ENCODE measurements around the gene TSLP. TPM values are rescaled to one million over a fixed set of nuclear protein-coding genes. Genes with fewer than 3 reads are reported as not detected.
A peak's percentile ranks its signal among the peaks of the same experiment; 100 is the strongest.

The TSLP gene
- 0.59 TPM for total RNA-seq

- DNase-seq, result no peak
Measured at GRCh38 chr5:111071413-111071812, at the start of gene TSLP. TSS of gene TSLP (plus strand) at chr5:111071713. CDS start at chr5:111071891, 178 bp downstream.

DNA sequence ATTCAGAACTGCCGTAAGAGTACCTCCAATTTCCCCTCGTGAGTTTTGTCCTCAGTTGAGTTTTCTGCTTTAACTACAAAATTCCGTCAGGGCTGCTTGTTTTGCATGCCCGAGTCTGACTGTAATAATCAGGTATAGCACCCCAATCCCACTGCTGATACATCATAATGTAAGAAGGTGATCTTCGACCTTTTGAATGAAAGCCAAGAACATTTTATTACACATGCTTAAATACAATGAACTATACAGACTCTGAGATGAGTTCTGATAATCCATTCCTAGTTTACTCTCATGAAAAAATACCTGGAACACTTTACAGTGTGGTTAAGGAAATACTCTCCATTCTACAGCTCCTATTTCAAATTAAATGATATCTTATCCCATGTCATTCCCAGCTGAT, 49.2 kb upstream of the TSLP start:
- no peak for DNase-seq

GRCh38 chr5:111028865-111029264, 42.6 kb upstream of the TSLP start:
- no peak for DNase-seq

- no peak for DNase-seq
Measured at GRCh38 chr5:111043712-111044506, 27.6 kb upstream of the TSLP start.

- DNase-seq, result no peak
Measured at GRCh38 chr5:111058064-111058463, 13.4 kb upstream of the TSLP start.

DNA sequence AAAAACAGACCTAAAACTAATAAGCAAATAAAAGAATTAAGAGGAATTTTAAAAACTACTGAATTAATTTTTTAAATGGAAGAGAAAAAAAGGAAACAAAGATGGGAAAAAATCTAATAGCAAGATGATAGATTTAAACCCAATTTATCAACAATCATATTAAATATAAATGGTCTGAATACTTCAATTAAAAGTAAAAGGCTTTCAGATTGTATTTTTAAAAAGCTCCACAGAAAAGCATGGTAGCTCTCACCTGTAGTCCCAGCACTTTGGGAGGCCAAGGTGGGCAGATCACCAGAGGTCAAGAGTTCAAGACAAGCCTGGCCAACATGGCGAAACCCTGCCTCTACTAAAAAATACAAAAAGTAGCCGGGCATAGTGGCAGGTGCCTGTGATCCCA, 11.3 kb upstream of the TSLP start:
- DNase-seq, result no peak

- no peak for DNase-seq
Measured at GRCh38 chr5:111061618-111062017, 9.9 kb upstream of the TSLP start.

GRCh38 chr5:111063709-111064322, 7.7 kb upstream of the TSLP start:
- no peak for DNase-seq

DNA sequence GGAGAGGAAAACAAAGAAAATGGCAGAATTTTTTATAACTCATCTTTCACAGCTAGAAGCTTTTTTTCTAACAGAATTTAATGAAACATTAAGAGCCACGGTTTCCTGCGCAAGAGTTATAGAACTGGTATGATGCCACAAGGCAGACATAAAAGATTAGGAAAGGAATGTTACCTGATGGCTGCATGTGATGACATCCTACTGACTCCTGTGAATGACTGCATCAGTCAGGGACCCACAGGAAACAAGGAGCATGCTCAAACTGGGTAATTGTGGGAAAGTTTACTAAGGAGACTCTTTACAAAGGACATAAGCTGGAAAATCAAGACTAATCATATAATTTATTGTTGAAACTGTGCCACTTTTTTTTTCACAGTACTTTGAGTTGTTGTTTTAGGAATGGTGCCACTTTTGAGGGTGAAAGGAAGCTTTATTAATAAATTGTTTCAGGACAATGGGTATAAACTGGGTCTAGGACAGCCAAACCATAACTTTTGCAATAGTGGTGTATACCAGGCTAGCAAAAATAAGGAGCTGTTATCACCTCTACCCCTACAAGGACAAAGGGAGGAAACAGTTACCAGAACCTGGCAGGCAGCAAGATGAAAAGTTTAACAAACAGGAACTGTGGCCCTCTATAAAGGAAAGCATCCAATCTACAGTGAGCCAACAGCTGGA, 5.1 kb upstream of the TSLP start:
- no peak for DNase-seq

DNA sequence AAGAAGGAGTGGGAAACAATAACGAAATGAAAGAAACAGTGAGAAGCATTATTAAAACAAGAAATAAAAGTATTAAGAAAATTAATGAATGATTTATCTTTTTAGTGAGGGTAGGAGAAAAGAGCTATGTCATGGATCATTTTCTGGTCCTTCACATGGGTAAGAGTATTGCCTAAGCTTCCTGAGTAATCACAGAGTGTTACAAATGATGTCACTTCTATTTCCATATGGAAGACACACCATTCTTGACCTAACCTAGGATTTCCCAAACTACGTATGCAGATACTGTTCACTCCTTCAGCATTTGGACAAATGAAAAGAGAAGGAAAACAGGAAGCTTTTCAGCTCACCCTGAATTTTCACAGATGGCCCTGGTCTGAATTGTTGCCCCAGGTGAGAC, 3.3 kb upstream of the TSLP start:
- no peak for DNase-seq

GRCh38 chr5:111069839-111070238, 1.7 kb upstream of the TSLP start:
- DNase-seq, result no peak

GRCh38 chr5:111070272-111071134, 1.0 kb upstream of the TSLP start:
- DNase-seq, result no peak

- no peak for DNase-seq
Measured at GRCh38 chr5:111072949-111073682, 1.6 kb downstream of the TSLP start.

- no peak for DNase-seq
Measured at GRCh38 chr5:111074244-111074643, 2.7 kb downstream of the TSLP start.

DNA sequence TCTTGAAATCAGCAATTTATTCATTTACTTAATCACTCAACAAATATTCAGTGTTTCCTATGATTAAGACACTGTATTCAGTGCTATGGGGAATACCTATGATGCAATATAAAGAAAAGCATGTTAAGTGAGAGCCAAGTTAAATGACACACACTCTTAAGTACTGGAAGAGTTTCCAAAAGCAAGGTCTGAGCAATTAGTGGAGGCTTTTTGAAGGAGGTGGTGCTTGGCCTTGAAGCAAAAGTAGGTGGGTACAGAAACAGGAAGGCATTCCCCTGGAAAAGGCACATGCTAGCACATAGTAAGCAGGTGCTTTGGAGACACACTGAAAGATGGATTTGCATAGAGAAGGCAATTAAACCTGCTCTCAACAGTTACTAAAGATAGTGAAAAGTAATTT, 4.0 kb downstream of the TSLP start:
- no peak for DNase-seq

GRCh38 chr5:111076091-111076490, 4.6 kb downstream of the TSLP start:
- no peak for DNase-seq

- no peak for DNase-seq
Measured at GRCh38 chr5:111077678-111078077, 6.2 kb downstream of the TSLP start.

DNA sequence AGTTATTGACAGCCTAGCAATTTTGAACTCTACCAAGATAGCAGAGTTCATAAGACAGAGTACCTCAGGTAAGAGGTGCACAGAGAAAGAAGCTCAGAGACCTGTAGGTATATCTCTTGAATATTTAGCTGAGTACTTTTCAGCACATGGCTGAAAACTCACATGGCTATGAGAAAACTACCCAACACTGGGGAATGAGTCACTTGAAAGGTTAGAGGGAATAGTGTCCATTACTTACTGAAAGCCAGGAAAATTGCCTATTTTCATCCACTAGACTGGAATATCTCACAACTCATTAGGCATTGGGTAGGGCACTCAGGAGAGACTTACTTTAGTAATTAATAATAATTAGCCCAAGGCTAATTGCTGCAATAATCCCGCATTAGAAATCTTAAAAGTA, 8.3 kb downstream of the TSLP start:
- no peak for DNase-seq

DNA sequence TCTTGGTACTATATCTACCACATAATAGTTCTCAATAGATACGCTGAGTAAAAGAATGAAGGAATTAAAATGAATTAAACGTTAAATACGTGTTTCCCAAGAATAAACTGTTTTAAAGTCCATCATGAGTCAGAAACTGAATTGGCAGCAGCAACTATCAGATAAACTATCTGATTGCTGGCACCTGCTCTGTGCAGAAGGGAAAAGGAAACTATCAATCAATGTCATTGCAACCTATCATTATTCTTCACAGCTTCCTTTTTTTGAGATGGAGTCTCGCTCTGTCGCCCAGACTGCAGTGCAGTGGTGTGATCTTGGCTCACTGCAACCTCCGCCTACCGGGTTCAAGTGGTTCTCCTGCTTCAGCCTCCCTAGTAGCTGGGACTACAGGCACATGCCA, 11.8 kb downstream of the TSLP start:
- DNase-seq, result no peak

DNA sequence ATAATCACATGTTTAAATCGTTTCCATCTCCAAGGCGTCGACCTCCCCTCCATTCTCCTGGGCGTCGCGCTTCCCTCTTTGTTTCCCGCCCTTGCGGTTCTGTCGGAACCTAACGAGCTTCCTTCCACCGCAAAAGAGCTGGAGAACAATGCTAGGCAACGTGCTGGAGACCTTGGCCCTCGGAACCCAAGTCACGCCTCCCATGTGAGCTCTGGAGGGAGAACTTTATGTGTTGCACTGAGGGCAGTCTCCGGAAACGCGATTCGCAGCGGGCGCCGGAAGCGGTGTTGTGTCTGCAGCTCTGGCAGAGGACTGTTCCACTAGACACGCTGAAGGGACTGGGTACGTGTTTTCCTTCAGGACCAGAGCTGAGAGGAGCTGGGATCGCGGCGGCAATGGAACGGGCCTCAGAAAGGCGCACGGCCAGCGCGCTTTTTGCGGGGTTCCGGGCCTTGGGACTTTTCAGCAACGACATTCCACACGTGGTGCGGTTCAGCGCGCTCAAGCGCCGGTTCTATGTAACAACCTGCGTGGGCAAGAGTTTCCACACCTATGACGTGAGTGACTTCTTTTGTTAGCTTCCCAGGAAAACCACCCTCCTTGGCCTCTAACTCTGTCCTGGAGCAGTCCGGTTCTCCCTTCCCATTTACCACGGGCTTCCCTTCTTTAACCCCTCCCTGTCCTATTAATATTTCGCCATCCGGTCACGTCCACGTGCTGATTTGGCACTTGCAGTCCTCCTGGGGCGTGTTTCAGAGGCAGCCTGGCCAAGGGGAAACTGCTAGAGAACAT, 20.7 kb downstream of the TSLP start, which contains the start of gene WDR36:
Gene WDR36, plus strand, starts transcription at position 287 of the 792 bp plus-strand sequence. Its CDS starts 109 bp downstream, at position 396.
- peak; percentile 94 for DNase-seq

GRCh38 chr5:111095982-111096381, 24.5 kb downstream of the TSLP start:
- DNase-seq, result no peak
